OCI-M1 (cell line): ENCODE data around the gene TMEM209.
"Not testable (repeated sequence)": the region's sequence is repeated elsewhere in the genome, so short reads cannot be mapped to it uniquely, and the experiment has no call there.

Source experiments
- DNase-seq: peaks from one replicate; lab custom pipeline; 2025; lab: John Stamatoyannopoulos, UW

The TMEM209 gene

DNA sequence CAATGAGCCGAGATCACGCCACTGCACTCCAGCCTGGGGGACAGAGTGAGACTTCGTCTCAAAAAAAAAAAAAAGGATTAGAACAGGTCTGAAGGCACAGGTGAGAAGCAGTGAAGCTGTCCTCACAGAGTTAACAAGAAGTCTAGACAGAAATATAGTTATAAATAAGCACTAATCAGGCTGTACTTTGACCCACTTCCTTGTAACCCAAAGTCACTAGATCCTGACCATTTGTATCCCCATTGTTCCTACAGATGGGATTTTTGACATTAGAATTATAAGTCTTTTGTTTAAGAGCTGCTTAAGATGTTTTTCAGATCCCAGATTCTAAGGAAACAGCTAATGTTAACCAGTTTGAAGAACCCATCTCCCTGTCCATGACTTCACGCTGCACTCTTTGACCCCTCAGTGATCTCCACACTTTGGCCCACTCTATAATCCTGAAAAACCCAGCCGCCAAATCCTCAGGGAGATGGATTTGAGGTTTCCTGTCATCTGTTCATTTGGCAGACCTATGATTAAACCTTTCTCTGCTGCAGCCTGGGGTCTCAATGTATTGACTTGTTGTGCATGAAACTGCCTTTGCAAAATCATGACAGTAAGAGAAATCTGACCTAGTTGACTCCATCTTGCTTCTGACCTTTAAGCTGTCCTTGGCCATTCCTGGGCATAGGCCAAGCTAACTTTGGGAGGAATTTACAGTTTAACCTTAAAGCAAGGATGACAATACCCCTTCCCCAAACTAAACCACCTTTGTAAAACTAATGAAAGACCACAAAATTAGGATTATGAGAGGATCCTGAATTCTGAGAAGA lies 13.8 kb upstream of the TMEM209 start:
- DNase-seq: no peak

DNA sequence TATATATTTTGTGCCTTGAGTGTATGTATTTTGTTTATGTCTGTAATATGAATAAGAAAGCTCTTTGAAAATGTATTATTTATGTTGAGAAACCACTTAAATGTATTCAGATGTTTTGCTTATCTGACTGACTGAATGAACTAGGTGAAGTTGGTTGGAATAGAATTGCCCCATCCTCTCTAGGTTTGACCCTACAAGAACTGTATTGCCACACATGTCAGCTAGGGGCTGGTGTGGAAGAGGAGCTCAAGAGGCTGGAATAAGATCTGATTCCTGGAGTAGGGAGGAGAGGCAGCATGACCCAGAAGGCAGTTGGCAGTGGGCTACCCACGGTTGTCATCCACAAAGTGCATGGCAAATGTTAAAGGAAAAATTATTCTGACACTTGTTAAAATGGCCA lies 11.5 kb upstream of the TMEM209 start:
- DNase-seq: no peak

DNA sequence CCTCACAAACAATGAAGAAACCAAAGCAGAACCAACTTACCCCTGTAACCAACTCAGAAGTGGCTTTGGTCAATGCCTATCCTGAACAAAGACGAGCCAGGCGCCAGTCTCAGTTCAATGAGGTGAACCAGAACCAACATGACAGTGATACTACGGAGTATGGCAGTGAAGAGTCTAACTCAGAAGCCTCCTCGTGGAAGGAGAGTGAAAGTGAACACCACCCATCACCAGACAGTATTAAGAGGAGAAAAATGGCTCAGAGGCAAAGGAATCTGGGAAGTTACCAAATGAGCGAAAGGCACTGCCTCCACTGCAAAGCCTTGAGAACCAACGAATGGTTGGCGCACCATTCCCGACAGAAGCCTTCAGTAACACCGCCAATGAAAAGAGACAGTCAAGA lies 10.8 kb upstream of the TMEM209 start:
- no peak for DNase-seq

DNA sequence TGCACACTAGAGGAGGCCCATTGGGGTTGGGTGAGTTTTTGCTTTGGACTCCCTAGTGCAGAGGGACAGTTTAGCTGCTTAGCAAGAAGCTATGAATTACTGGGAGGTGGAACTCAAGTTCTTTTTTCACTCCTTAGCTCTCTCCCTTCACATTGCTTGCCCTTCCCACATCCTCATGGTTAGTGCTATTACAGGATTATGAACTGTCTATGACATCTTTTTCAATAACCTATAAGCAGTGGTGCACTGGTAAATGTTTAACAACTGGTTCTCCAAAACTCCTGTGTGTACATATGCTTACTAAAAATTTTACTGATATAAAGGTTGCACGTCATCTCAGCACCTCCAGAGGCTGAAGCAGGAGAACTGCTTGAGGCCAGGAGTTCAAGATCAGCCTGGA lies 8.6 kb upstream of the TMEM209 start:
- no peak for DNase-seq

DNA sequence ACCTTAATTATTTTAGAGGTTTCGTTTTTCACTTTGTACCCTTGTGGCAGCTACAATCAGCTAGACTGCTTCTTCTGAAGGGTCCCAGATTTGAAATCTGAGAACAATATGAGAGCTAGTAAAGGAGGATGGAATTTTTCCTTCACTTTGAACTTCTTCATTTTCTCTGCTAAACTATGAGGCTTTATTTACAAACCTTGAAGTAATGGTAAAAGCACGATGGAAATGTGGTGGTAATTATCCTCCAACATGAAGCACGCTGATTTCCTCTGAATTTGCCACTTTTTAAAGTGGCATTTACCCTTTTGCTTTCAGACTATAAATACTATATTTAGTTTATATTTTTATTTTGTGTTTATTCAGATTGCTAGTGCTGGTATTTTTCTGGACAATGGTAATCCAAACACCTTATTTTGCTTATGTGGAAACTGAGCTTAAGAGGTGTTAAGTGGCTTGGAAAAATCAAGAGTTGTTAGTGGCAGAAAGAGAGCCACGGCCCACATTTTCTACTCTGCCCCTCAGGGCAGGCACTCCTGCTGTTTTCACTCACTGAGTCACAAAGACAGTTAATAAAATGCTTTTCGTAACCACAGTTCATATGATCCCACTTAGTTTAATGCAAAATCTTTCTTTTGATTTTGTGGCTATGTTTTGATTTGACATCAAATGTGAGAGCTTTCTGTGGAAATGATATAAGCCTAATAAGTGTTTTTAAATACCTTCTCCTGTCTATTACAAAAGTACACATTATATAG lies 5.2 kb upstream of the TMEM209 start:
- no peak for DNase-seq

DNA sequence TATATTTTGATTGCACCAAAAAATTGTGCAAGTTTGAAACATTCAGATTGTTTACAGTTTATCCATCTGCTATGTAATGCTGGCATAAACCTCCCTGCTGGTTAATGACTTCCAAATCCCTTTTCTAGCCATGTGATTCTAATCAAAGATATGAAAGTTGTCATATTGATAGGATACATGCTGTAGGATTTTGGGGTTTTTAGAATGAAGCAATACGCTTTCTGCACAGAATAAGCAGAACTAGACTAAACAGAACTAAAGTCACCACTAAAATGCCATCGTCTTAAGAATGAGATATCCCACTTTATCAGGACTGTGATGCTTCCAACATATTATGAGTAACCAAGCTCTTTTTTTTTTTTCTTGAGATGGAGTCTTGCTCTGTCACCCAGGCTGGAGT lies 3.3 kb upstream of the TMEM209 start:
- no peak for DNase-seq

DNA sequence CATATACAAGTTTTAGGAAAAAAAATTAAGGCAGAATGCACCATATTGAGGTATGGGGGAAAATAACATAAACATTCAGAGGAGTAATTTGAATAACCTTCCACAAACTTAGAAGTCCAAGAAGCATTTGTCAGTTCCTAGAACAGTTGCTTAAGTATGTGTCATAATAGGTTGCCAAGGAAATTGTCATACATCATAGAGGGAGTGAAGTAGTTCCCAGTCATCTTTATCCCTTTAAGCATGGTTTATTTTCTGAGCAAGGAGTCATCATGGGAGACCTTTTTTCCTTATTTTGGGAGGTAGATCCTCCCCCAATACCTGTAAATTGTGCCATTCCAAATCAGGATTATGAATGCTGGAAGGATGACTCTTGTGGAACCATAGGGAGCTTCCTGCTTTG lies 2.4 kb upstream of the TMEM209 start, which contains the start of gene SSMEM1:
Gene SSMEM1, plus strand, starts transcription at position 219 of the 400 bp plus-strand sequence. Its CDS starts 51 bp downstream, at position 270.
- DNase-seq: peak; percentile 69

DNA sequence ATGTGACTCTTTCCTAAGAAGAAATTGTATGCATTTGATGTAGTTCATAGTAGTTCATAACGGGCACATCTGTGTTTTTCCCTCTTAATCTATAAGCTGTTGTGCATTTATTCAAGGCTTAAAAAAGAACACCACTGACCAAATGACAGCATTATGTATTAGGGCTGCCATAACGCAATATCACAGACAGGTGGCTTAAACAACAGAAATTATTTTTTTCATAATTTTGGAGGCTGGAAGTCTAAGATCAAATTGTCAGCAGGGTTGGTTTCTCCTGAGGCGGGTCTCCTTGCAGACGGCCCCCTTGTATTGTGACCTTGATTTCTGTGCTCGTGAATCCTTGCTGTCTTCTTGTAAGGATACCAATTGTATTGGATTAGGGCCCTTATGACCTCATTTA lies 1.8 kb upstream of the TMEM209 start:
- DNase-seq: peak; percentile 8

DNA sequence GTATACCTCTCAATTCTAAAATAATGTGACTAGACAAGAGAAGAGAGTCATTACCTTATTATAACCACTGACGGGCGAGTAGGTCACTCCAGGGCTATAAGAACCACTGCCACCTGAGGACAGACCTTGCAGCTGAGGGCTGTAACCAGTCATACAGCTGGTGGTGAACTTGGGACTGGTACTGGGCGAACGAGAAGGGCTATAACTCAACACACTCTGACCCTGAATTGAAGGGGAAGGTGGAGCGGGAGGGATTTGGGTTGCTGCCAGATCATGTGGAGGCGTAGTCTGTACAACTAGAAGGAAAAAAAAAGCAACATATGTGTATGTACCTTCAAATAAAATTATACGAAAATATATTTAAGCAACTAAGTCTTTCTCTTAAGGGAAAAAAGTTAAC lies 3.4 kb downstream of the TMEM209 start:
- DNase-seq: no peak

DNA sequence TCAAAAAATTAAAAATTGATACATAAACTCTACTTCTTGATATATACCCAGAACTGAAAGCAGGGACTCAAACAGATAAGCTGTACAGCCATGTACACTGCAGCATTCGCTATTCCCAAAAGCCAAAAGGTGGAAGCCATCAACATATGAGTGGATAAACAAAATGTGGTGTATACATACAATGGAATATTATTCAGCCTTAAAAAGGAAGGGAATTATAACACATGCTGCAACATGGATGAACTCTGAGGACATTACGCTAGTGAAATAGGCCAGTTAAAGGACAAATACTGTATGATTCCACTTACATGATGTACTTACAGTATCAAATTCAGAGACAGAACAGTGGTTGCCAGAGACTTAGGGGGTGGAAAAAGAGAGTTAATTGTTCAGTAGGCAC lies 8.1 kb downstream of the TMEM209 start:
- no peak for DNase-seq

DNA sequence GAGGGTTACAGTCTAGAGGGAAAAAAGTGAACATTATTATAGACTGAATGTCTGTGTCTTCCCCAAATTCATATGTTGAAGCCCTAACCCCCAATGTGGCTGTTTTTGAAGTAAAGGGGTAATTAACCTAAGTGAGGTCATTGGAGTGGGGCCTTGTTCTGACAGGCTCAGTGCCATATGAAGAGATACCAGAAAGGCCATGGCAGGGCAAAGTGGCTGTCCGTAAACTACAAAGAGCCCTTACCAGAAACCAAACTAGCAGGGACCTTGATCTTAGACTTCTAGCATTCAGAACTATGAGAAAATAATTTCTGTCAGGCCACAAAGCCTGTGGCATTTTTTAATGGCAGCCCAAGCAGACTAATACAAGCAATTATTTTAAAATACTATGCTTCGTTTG lies 8.7 kb downstream of the TMEM209 start:
- DNase-seq: no peak

DNA sequence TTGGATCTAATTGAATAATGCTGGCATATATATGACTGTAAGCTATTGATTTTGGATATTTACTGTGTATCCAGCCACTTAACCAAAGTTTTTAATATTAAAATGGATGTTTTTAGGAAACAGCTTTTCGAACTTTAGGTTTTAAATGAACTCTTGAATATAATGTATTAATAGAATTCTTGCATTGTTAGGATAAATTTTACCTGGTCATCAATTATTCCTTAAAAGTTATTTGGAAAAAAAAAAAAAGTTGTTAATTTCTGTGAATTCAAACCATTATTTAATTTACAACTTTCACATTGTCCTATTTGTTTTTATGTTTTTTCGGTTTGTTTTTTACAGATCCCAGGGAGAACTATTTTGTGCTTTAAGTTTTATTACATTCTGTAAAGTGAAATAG lies 9.8 kb downstream of the TMEM209 start:
- no peak for DNase-seq

DNA sequence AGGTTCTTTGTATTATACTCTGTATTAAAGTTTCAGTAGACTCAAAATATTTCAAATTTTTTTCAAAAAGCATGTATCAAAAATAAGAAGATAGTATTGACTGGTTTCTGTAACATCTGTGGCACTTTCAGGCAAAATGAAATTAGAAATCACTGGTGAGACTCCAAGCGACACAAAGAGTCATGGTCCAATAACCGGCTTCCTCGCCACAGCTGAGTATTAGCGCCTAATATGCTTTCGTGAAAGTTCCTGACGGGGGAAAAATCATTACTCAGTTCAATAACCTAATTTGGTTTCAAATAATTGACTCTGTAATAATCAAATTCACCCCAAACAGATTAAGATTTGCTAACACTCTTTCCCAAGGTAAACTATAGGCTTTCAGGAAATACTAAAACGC lies 13.4 kb downstream of the TMEM209 start:
- no peak for DNase-seq

DNA sequence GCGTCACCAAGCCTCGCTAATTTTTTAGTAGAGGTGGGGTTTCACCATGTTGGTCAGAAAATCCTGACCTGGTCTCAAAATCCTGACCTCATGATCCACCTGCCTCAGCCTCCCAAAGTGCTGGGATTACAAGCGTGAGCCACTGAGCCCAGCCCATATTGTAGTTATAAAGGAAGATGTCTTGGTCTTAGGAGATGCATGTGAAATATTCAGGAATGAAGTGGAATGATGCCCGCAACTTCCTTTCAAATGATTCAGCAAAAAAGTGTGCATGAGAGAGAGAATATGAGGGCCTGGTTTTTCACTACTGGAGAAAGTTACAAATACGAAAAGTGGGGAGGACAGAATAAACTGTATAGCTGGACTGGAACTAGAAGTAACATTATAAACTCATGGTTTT lies 15.9 kb downstream of the TMEM209 start:
- DNase-seq: no peak

DNA sequence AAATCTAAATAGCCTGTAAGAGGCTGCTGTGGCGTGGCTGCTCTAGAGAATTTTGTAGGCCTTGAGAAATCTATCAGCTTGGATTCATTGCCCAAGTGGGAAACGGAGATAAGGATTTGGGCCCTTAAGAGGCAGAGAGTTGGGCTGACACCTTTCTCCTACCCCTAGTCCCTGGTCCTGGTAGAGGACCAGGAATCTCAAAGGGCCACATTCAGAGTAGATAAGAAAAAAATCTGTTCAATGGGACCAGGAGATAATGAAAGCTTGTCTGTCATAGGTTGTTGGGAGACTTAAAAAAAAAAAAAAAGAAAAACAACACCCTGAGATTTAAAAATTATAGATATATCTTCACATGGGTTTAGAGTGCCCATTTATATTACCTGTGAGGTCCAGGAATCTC lies 17.8 kb downstream of the TMEM209 start:
- DNase-seq: no peak

DNA sequence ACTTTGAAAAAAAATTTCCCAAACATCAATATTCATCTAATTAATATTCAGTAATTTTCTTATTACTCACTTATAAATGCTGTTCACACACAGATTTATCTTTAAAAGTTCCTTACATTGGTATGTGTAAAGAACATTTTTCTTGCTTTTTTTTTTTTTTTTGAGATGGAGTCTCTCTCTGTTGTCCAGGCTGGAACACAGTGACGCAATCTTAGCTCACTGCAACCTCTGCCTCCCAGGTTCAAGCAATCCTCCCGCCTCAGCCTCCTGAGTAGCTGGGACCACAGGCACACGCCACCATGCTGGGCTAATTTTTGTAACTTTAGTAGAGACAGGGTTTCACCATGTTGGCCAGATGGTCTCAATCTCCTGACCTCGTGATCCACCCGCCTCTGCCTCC lies 20.9 kb downstream of the TMEM209 start:
- DNase-seq: not testable (repeated sequence)

DNA sequence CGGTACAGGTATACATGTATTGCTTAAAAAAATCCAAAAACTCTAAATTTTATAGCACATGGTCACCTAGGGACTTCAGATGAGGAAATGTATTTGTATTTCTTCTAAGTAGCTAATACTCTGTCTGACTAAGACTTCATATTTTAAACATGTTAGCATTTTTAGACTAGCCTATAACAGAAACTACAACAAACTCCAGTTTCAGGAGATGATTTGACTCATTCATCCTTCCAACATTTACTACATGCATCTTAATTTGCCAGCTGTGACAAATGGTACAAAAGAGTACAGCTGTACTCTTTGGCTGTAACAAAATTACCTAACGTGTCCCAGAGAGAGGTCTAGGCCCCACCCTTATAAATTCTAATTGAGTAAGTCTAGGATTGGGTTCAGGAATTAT lies 22.2 kb downstream of the TMEM209 start:
- DNase-seq: no peak

DNA sequence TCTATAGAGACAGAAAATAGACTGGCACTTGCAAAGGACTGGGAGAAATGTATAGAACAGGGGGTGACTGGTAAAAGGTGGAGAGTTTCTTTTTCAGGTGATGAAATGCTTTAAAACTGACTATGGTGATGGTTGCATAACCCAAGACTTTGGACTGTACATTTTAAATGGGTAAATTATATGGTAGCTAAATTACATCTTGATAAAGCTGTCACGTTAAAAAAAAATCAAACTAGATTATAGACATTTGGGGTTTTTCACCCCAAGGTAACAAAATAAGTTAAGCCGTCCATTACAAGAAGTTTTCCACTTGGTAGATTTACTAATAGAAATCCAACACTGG lies 24.0 kb downstream of the TMEM209 start:
- DNase-seq: no peak

DNA sequence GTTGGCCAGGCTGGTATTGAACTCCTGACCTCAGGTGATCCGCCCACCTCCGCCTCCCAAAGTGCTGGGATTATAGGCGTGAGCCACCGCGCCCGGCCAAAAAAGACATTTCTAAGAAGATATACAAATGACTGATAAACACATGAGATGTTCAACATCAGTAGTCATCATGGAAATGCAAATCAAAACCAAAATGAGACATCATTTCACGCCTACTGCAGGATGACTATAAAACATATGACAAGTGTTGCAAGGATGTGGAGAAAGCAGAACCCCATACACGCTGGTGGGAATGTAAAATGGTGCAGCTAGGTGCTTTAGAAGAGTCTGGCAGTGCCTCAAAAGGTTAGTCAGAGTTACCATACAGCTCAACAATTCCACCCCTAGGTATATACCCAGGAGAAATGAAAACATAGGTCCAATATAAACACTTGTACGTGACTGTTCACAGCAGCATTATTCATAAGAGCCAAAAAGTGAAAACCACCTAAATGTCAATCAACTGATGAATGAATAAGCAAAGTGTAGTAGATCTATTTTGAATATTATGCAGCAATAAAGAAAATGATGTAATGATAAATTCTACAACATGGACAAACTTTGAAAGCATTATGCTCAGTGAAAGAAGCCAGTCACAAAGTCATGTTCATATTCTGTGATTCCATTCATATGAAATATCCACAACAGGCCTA lies 24.5 kb downstream of the TMEM209 start:
- no peak for DNase-seq

DNA sequence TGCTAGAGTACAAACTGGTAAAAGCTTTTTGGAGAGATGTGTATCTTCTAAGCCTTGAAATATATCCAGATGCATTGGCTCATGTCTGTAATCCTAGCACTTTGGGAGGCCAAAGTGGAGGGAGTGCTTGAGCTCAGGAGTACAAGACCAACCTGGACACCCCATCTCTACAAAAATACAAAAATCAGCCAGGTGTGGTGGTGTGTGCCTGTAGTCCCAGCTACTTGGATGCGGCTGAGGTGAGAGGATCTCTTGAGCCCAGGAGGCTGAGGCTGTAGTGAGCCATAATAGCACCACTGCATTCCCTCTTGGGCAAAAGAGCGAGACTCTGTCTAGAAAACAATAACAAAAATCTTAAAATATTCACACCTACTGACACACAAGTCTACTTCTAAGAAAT lies 25.6 kb downstream of the TMEM209 start:
- DNase-seq: no peak

DNA sequence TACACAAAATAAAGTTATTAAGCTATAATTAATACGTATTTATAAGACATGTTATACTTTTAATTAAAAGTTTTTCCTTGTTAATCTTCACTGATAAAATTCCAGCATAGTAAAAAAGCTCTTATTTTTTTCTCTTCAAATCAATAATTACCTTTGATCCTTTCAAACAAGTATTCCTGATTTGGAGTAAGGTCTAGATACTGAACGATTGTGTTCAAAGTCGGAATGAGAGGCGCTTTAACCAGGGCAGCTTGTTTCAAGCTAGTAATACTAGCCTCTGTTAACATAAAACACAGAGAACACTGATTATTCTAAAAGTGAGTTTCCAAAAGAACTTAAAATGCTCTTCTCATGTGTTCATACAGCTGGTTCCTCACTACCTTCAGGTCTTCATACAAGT lies 27.0 kb downstream of the TMEM209 start:
- DNase-seq: no peak

DNA sequence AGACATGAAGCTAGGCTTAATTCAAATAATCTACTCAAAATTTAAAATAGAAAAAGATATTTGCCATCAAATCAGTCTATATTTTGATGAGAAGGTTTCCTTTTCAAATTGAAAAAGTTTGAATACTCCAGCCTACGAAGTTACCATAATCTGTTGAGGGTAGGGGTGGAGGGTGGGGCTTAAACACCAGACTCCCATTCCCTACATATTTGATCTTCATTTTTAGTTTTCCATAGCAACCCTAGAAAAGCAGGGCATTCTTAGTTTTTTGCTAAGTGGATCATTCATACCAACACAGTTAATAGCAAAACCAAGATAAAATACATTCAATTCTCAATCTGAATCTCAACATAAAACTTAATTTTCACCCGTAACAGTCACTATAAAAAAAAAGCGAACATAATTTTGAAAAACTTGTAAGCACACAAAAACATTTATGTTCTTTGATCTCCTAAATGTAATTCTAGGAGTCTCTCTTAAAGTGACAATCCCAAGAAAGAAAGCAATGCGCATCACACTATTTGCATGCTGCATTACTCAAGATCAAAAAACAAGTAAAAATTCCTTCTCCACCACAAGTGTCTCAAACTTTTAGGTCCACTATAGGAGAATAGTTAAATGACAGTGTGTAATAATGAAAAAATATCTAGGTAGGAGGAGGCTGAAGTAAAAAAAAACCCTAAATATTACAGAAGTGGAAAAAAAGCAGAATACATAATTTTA lies 30.8 kb downstream of the TMEM209 start:
- DNase-seq: no peak
